Retinal pigment epithelial cell (primary cell): ENCODE measurements around the gene RAB22A.

Experiments
- DNase-seq: peaks from one replicate; pipeline ENCODE4 v3.0.0-alpha.2; 2010; ENCODE audit warnings: low read depth
- H3K4me3 ChIP-seq: 2 replicates; pipeline ENCODE4 v1.5.1; 2011; ENCODE audit warnings: mild to moderate bottlenecking, low read length, control low read depth, moderate library complexity
- CTCF ChIP-seq: conservative IDR thresholded peaks from 2 replicates; pipeline ENCODE4 v1.5.1; 2011; ENCODE audit warnings: low read depth, low read length, control low read depth, inconsistent platforms

The RAB22A gene

GRCh38 chr20:58328836-58329235, 19.3 kb downstream of the RAB22A start:
- no peak for TF ChIP-seq CTCF
- no peak overlapping the region for H3K4me3 ChIP-seq
- DNase-seq = no peak

GRCh38 chr20:58329711-58330110, 20.2 kb downstream of the RAB22A start:
- no peak for TF ChIP-seq CTCF
- no peak for DNase-seq
- no peak overlapping the region for H3K4me3 ChIP-seq

- H3K4me3 ChIP-seq = no peak overlapping the region
- DNase-seq = no peak
- TF ChIP-seq CTCF = no peak
Observed at GRCh38 chr20:58330249-58330648, 20.7 kb downstream of the RAB22A start.

GRCh38 chr20:58330687-58331086, 21.2 kb downstream of the RAB22A start:
- no peak overlapping the region for H3K4me3 ChIP-seq
- no peak for TF ChIP-seq CTCF
- no peak for DNase-seq

GRCh38 chr20:58331961-58332551, 22.5 kb downstream of the RAB22A start:
- no peak overlapping the region for H3K4me3 ChIP-seq
- no peak for TF ChIP-seq CTCF
- DNase-seq = no peak

GRCh38 chr20:58339741-58340140, 30.2 kb downstream of the RAB22A start:
- DNase-seq = no peak
- no peak overlapping the region for H3K4me3 ChIP-seq
- no peak for TF ChIP-seq CTCF

- no peak overlapping the region for H3K4me3 ChIP-seq
- DNase-seq = no peak
- TF ChIP-seq CTCF = no peak
Observed at GRCh38 chr20:58340151-58340550, 30.6 kb downstream of the RAB22A start.
